HG03432 (cell line): Measurements from ENCODE around the gene TARBP1.

Source experiments
- ATAC-seq: cut with Tn5 transposase; IDR thresholded peaks from one replicate; pipeline ENCODE4 v1.9.1; 2021; ENCODE audit warnings: mild to moderate bottlenecking, moderate library complexity; ENCODE audit not compliant: unreplicated experiment

The TARBP1 gene

GRCh38 chr1:234362558-234362957 lies 116.4 kb downstream of the TARBP1 start:
- ATAC-seq = no peak

- ATAC-seq = no peak
Observed at GRCh38 chr1:234361102-234361603, 117.8 kb downstream of the TARBP1 start.

GRCh38 chr1:234357831-234358230 lies 121.1 kb downstream of the TARBP1 start:
- ATAC-seq = no peak

- ATAC-seq = peak; percentile 77
Observed at GRCh38 chr1:234356615-234357269, 122.2 kb downstream of the TARBP1 start.

GRCh38 chr1:234355782-234356510 lies 123.0 kb downstream of the TARBP1 start:
- no peak for ATAC-seq

- no peak for ATAC-seq
Observed at GRCh38 chr1:234348964-234349363, 130.0 kb downstream of the TARBP1 start.

- ATAC-seq = no peak
Observed at GRCh38 chr1:234345237-234345636, 133.7 kb downstream of the TARBP1 start.

- ATAC-seq = no peak
Observed at GRCh38 chr1:234342774-234343173, 136.2 kb downstream of the TARBP1 start.
